Germinal center (tissue), 1 donor: Measurements from ENCODE around the gene SLAMF6.
"Not testable (repeated sequence)": the region's sequence is repeated elsewhere in the genome, so short reads cannot be mapped to it uniquely, and the experiment has no call there.

ENCODE experiments used
- DNase-seq: peaks from one replicate; pipeline ENCODE4 v3.0.0; 2012; ENCODE audit warnings: mixed read lengths, low spot score

The SLAMF6 gene

DNA sequence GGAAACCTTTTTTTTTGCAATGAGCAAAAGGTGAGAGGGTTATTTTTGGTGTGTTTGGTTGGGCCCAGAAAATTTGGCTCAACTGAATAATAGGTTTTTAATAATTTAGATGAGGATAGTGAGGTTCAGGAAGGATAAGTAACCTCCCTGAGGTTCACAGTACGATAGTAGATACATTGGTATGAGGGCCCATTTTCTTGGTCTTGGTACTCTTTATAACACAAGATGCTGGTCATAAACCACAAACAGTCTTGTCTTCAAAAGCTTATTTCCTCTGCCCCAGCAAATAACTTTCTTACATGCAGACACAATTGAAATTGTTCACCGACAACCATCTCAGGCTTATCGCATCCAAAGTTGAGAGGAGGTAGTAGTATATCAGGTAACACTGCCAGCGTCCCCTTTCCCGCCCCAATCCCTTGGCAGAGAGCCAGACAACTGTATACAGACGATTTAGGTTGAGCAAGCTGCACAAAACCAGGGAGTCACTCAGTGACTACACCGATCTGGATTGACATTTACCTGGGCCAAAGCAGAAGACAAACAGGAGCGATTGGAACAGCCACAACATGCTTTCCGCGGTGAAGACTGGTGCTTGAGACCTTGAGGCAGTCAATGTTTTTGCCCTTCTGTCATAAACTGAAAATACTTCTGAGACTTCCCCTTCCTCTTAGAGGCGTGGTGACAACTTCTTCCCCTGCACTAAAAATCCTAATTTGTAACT is at the start of gene SLAMF6:
Gene SLAMF6, minus strand, starts transcription at position 634 of the 724 bp plus-strand sequence. Its CDS starts 63 bp downstream, at position 571.
- peak; percentile 23 for DNase-seq

DNA sequence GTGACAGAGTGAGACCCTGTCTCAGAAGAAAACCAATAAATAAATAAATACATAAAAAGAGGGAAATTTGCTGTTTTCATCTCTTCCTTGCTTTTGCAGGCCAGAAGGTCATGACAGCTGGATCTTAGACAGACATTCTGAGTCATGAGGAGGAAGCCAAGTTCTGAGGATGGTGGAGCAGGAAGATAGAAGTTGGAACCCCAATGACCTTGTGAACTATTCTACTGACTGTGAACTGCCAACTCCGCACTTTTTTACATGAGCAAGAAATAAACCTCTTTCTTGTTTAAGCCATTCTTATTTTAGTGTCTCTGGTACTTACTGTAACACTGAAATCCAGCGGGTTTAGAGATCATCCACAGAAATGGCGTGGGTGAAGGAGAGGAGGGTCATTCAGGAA is 47.8 kb upstream of the SLAMF6 start:
- no peak for DNase-seq

- no peak for DNase-seq
Measured at GRCh38 chr1:160569806-160570205, 46.8 kb upstream of the SLAMF6 start.

GRCh38 chr1:160567858-160568682 is 45.0 kb upstream of the SLAMF6 start:
- no peak for DNase-seq

DNA sequence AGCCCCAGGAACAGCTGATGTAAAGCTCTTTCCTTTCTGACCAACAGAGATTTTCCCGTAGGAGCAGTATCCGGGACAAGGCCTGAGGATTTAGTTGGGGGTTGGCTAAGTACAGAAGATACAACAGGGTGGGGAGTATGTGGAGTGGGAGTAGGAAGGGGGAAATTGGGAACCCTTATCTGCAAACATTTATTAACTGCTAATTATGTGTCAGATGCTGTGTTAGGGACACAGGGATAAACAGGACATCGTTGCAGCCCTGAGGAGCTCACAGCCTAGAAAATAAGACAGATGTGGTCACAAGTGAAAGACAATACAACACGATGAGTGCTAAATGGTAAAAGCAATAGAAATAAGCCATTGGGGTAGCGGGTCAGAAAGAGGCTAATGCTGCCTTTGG is 44.3 kb upstream of the SLAMF6 start:
- DNase-seq, result no peak

GRCh38 chr1:160565564-160565963 is 42.5 kb upstream of the SLAMF6 start:
- no peak for DNase-seq

DNA sequence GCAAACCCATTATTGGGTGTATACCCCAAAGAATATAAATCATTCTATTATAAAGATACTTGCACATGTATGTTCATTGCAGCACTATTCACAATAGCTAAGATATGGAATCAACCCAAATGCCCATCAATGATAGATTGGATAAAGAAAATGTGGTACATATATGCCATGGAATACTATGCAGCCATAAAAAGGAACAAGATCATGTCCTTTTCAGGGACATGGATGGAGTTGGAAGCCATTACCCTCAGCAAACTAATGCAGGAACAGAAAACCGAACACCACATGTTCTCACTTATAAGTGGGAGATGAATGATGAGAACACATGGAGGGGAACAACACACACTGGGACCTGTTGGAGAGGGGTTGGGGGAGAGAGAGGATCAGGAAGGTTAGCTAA is 40.2 kb upstream of the SLAMF6 start:
- DNase-seq, result not testable (repeated sequence)

GRCh38 chr1:160562745-160563144 is 39.7 kb upstream of the SLAMF6 start:
- not testable (repeated sequence) for DNase-seq

GRCh38 chr1:160560806-160561205 is 37.8 kb upstream of the SLAMF6 start:
- no peak for DNase-seq

GRCh38 chr1:160560045-160560705 is 37.1 kb upstream of the SLAMF6 start:
- no peak for DNase-seq

GRCh38 chr1:160559437-160559836 is 36.4 kb upstream of the SLAMF6 start:
- DNase-seq, result not testable (repeated sequence)

GRCh38 chr1:160558660-160559380 is 35.8 kb upstream of the SLAMF6 start:
- DNase-seq, result no peak

DNA sequence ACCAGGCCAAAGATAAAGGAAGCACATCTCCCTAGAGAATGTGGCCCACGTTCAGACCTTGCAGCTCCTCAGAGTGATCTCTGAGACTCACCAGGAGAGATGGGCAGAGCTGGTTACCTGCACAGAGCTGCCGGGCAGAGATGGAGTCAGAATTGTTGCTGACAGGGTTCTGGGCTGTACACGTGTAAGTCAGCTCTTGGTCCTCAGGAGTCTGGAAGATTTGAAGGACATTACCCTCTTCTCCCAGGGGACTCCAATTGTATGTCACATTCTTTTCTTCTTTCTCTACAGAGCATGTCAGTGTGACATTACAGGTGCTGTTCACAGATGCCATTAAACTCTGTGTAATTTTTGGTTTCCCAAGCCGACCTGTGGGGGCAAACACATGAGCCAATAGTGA is 30.7 kb upstream of the SLAMF6 start:
- DNase-seq, result no peak

DNA sequence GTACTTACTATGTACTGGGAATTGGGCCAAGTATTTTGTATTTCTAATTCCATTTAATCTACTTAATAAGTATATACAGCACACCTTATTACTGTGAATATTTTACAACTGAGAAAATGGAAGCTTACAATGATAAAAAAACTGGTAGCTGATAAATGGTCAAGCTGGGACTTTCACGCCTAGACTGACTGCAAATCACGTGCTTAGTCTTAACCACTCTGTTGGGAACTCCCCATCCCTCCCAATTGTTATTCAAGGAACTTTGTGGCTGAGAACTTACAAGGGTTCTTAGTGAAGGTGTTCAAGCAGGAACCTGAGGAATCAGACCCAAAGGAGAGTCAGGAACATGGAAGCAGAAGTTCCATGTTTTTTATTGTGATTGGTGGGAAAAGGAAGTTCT is 29.4 kb upstream of the SLAMF6 start:
- no peak for DNase-seq

GRCh38 chr1:160550572-160551034 is 27.5 kb upstream of the SLAMF6 start:
- peak; percentile 33 for DNase-seq

GRCh38 chr1:160549665-160550006 is 26.6 kb upstream of the SLAMF6 start:
- DNase-seq, result no peak

DNA sequence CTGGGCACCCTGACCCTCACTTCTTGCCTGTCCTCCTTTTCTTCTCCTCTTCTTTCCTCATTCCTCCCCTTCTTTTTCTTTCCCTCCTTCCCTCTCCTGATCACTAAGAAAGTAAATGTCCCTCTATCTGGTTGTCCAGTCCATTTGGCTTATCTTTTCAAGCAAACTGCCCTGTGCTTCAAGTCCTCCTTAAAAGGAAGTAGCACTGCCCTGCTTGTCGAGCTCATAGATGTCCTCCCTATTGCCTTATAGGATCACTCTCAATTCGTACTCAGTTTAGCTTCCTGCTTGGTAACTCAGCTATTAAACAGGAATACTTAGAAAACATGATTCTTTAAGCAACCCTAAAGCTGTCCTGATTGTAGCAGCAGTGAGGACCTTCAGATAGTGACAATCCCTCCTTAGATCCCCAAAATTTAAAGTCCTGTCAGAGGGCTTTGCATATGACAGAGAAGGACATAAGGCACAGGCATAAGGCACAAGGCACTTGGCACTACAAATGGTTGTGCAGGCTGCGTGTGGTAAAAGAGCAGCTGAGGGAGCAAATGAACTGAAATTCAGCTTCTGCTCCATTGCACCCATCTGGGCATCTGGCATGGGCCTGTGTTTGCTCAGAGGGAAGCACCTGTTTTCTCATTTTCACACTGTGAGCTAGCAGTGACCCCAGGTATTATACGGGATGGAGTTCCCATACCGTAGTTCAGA is 26.1 kb upstream of the SLAMF6 start:
- DNase-seq, result peak; percentile 76

DNA sequence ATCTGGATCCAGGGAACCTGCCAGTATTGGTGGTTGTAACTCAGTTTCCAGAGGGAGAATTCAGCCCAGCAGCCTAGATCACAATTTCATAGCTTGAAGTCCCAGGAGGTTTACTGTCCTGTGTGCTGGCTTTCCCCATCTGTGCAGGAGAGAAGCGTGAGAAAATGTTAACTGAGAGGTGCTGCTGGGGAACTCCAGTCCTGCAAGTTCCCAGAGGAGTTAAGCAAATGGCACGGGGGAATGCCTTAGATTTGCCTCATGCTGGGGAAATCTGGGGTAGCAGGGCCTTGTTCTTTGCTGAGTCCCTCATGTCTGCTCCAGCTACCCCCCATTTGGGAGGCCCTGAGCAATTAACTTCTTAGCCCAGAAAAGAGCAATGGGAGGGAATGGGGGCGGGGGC is 25.1 kb upstream of the SLAMF6 start:
- DNase-seq, result peak; percentile 25

GRCh38 chr1:160547422-160547821 is 24.4 kb upstream of the SLAMF6 start:
- DNase-seq, result no peak

- no peak for DNase-seq
Measured at GRCh38 chr1:160546942-160547341, 23.9 kb upstream of the SLAMF6 start.

DNA sequence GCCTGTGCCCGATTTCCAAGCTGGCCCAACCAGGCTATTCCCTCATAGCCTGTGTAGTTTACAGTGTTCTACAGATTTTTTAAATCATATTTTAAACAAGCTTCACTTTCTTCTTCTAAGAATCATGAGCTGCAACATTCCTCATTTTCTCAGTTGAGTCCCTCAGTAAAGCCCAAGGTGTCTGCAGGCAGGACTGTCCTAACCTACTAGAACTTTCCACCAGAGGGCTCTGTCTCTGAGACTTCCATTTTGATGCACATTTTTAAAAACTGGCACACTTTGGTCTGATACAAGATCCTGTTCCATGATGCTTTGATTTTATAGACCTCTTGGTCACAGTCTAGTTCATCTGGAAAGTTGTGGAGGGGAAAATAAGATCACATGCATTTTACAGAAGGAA is 21.6 kb upstream of the SLAMF6 start:
- peak; percentile 47 for DNase-seq
